Naive thymus-derived CD4-positive, alpha-beta T cell (primary cell): ENCODE measurements around the gene ABHD12. TPM values are rescaled to one million over a fixed set of nuclear protein-coding genes. Genes with fewer than 3 reads are reported as not detected.

Source experiments
- ATAC-seq: fragments of 150-1000 bp; cut with Tn5 transposase; 2 replicates; pipeline ENCODE4 v1.10.0; 2021; ENCODE audit warnings: mild to moderate bottlenecking, moderate library complexity
- CTCF ChIA-PET: fragments of 350-600 bp; sonication (Branson Sonifier 250); formaldehyde crosslinking; loops from one replicate; lab custom pipeline; 2021; ENCODE audit warnings: antibody characterized with exemption; lab: Charles Lee
- POLR2A ChIA-PET: fragments of 350-600 bp; sonication (Branson Sonifier 250); formaldehyde crosslinking; loops from one replicate; lab custom pipeline; 2021; ENCODE audit warnings: antibody characterized with exemption, inconsistent platforms; lab: Charles Lee
- DNase-seq, 9 donors: peaks; one replicate each; pipeline versions ENCODE4 v3.0.0 to v3.0.0-alpha.2; 2020 to 2022; ENCODE audit warnings: mixed read lengths in 1 of 9
- H3K27ac ChIP-seq: one replicate; pipeline ENCODE4 v1.7.0; 2013; ENCODE audit warnings: mild to moderate bottlenecking, low read depth, low read length, moderate library complexity
- H3K27me3 ChIP-seq, 2 donors: one replicate each; pipeline ENCODE4 v1.7.0; 2013; ENCODE audit warnings: low read length in 2 of 2, mild to moderate bottlenecking in 2 of 2, moderate library complexity in 2 of 2; ENCODE audit not compliant: control insufficient read depth in 2 of 2, insufficient read depth in 2 of 2
- H3K36me3 ChIP-seq, 3 experiments: 1 replicate in 2 of 3; 2 replicates in 1 of 3; pipeline ENCODE4 v1.7.0; 2013; ENCODE audit warnings: low read length in 3 of 3, mild to moderate bottlenecking in 3 of 3, moderate library complexity in 1 of 3; ENCODE audit not compliant: insufficient read depth in 3 of 3, control insufficient read depth in 2 of 3
- H3K4me1 ChIP-seq, 2 donors: one replicate each; pipeline ENCODE4 v1.7.0; 2013; ENCODE audit warnings: low read length in 2 of 2, mild to moderate bottlenecking in 2 of 2, moderate library complexity in 1 of 2; ENCODE audit not compliant: control insufficient read depth in 2 of 2, insufficient read depth in 2 of 2
- H3K4me3 ChIP-seq: 2 replicates; pipeline ENCODE4 v1.7.0; 2013; ENCODE audit warnings: mild to moderate bottlenecking, low read length
- H3K9me3 ChIP-seq, 3 experiments: 1 replicate in 2 of 3; 2 replicates in 1 of 3; pipeline ENCODE4 v1.7.0; 2013; ENCODE audit warnings: low read length in 3 of 3; ENCODE audit not compliant: control insufficient read depth in 2 of 3
- H3K27ac Mint-ChIP-seq, 9 donors: one replicate each; pipeline ENCODE4 v1.8.0; 2020 to 2022; ENCODE audit warnings: mixed read lengths in 9 of 9, mild to moderate bottlenecking in 8 of 9, moderate library complexity in 5 of 9, inconsistent platforms in 2 of 9
- H3K27me3 Mint-ChIP-seq, 5 donors: one replicate each; pipeline ENCODE4 v1.8.0; 2021 to 2022; ENCODE audit warnings: mixed read lengths in 5 of 5, mild to moderate bottlenecking in 1 of 5
- H3K36me3 Mint-ChIP-seq, 5 donors: one replicate each; pipeline ENCODE4 v1.8.0; 2020 to 2022; ENCODE audit warnings: mixed read lengths in 5 of 5, mild to moderate bottlenecking in 3 of 5, inconsistent platforms in 1 of 5
- H3K4me1 Mint-ChIP-seq, 7 donors: one replicate each; pipeline ENCODE4 v1.8.0; 2020 to 2022; ENCODE audit warnings: mixed read lengths in 7 of 7, mild to moderate bottlenecking in 3 of 7, inconsistent platforms in 1 of 7
- H3K4me3 Mint-ChIP-seq, 10 donors: one replicate each; pipeline ENCODE4 v1.8.0; 2020 to 2022; ENCODE audit warnings: mild to moderate bottlenecking in 10 of 10, mixed read lengths in 10 of 10, moderate library complexity in 6 of 10, inconsistent platforms in 2 of 10
- H3K9me3 Mint-ChIP-seq, 11 donors: one replicate each; pipeline ENCODE4 v1.8.0; 2020 to 2022; ENCODE audit warnings: mixed read lengths in 11 of 11, mild to moderate bottlenecking in 4 of 11, inconsistent platforms in 1 of 11, moderate library complexity in 1 of 11
- intact Hi-C, 2 donors: fragments of 100-400 bp; cut with micrococcal nuclease; formaldehyde crosslinking; loops; one replicate each; pipeline ENCODE4 v1.15.1; 2023
- polyA plus RNA-seq, 2 donors: library from polyadenylated mRNA; unstranded; fragments of 300-500 nt; fragmentation: Illumina TruSeq; gene quantifications; one replicate each; pipeline ENCODE4 v1.2.3, GENCODE V29; 2021
- total RNA-seq, 6 experiments: library from RNA in 5 of 6; stranded (reverse) in 5 of 6; gene quantifications; 1 replicate in 5 of 6; 2 replicates in 1 of 6; pipeline ENCODE4 v1.2.3 and lab custom pipeline; 2021 to 2026

The ABHD12 gene
- total and polyA plus RNA-seq, 7 experiments from 2014 or later, result 16.5 to 29.7 (median 24.1) TPM

GRCh38 chr20:25378189-25378883 is 12.3 kb downstream of the ABHD12 start:
- no peaks in the 10 kb centered on the region for H3K9me3 ChIP-seq
- ChIA-PET POLR2A (no interaction called here), CTCF (no interaction called here)
- H3K36me3 ChIP-seq, result peaks cover 0 to 6% (median 0%) of the 10 kb centered on the region in 3 experiments
- H3K9me3 Mint-ChIP-seq, result peaks cover 0 to 3% (median 0%) of the 10 kb centered on the region in 11 donors
- H3K27ac Mint-ChIP-seq, result peak overlapping the region in 1 of 9 donors; percentile 41
- H3K27me3 Mint-ChIP-seq, result no peaks in the 10 kb centered on the region
- H3K4me3 ChIP-seq, result no peak overlapping the region
- intact Hi-C loops, result no loop called here
- H3K36me3 Mint-ChIP-seq, result peaks cover 3 to 50% (median 25%) of the 10 kb centered on the region in 5 donors
- no peak overlapping the region for H3K27ac ChIP-seq
- no peaks in the 10 kb centered on the region for H3K27me3 ChIP-seq
- DNase-seq (no peak), ATAC-seq (no peak)
- H3K4me1 Mint-ChIP-seq, result peaks cover 18 to 45% (median 35%) of the 10 kb centered on the region in 7 donors
- H3K4me3 Mint-ChIP-seq, result no peak overlapping the region
- H3K4me1 ChIP-seq, result no peaks in the 10 kb centered on the region

- no peaks in the 10 kb centered on the region for H3K27me3 ChIP-seq
- H3K9me3 Mint-ChIP-seq, result peaks cover 0 to 3% (median 0%) of the 10 kb centered on the region in 11 donors
- H3K27me3 Mint-ChIP-seq, result no peaks in the 10 kb centered on the region
- H3K9me3 ChIP-seq, result no peaks in the 10 kb centered on the region
- H3K4me3 Mint-ChIP-seq, result no peak overlapping the region
- intact Hi-C loops, result no loop called here
- no peak overlapping the region for H3K4me3 ChIP-seq
- DNase-seq (no peak), ATAC-seq (no peak)
- POLR2A ChIA-PET, result interaction anchor here (0.7 kb wide), 1 partner anchor 58 kb away, joined by 4 read pairs; no protein-coding TSS in a partner anchor
- H3K36me3 ChIP-seq, result peaks cover 0 to 2% (median 0%) of the 10 kb centered on the region in 3 experiments
- no peak overlapping the region for H3K27ac Mint-ChIP-seq
- H3K27ac ChIP-seq, result no peak overlapping the region
- peaks cover 11 to 32% (median 29%) of the 10 kb centered on the region in 7 donors for H3K4me1 Mint-ChIP-seq
- no peaks in the 10 kb centered on the region for H3K4me1 ChIP-seq
- peaks cover 3 to 42% (median 29%) of the 10 kb centered on the region in 5 donors for H3K36me3 Mint-ChIP-seq
- CTCF ChIA-PET, result no interaction called here
These were observed 13.7 kb downstream of the ABHD12 start for GRCh38 chr20:25376886-25377285.

- H3K27me3 ChIP-seq, result no peaks in the 10 kb centered on the region
- H3K4me1 ChIP-seq, result no peaks in the 10 kb centered on the region
- POLR2A ChIA-PET, result no interaction called here
- H3K27ac ChIP-seq, result no peak overlapping the region
- peaks cover 3 to 44% (median 33%) of the 10 kb centered on the region in 5 donors for H3K36me3 Mint-ChIP-seq
- ATAC-seq (no peak), DNase-seq (no peak)
- no peak overlapping the region for H3K4me3 ChIP-seq
- CTCF ChIA-PET, result interaction anchor here (0.7 kb wide), 1 partner anchor 81 kb away, joined by 4 read pairs; no protein-coding TSS in a partner anchor
- H3K4me3 Mint-ChIP-seq, result no peak overlapping the region
- H3K9me3 ChIP-seq, result no peaks in the 10 kb centered on the region
- no peaks in the 10 kb centered on the region for H3K36me3 ChIP-seq
- H3K9me3 Mint-ChIP-seq, result peaks cover 0 to 3% (median 0%) of the 10 kb centered on the region in 11 donors
- intact Hi-C loops, result no loop called here
- no peak overlapping the region for H3K27ac Mint-ChIP-seq
- H3K4me1 Mint-ChIP-seq, result peaks cover 11 to 37% (median 28%) of the 10 kb centered on the region in 7 donors
- H3K27me3 Mint-ChIP-seq, result no peaks in the 10 kb centered on the region
These were observed 14.4 kb downstream of the ABHD12 start for GRCh38 chr20:25376236-25376635.

GRCh38 chr20:25374842-25375241 is 15.8 kb downstream of the ABHD12 start:
- Histone ChIP-seq H3K27ac (no peak overlapping the region), H3K4me1 (no peaks in the 10 kb centered on the region), H3K27me3 (no peaks in the 10 kb centered on the region), H3K9me3 (no peaks in the 10 kb centered on the region), H3K36me3 (no peaks in the 10 kb centered on the region), H3K4me3 (no peak overlapping the region)
- Mint-ChIP-seq H3K36me3 (peaks cover 3 to 37% (median 24%) of the 10 kb centered on the region in 5 donors), H3K27me3 (no peaks in the 10 kb centered on the region), H3K27ac (no peak overlapping the region), H3K4me3 (no peak overlapping the region), H3K9me3 (peaks cover 0 to 3% (median 0%) of the 10 kb centered on the region in 11 donors), H3K4me1 (peaks cover 5 to 29% (median 19%) of the 10 kb centered on the region in 7 donors)
- ATAC-seq, result no peak
- ChIA-PET POLR2A (no interaction called here), CTCF (no interaction called here)
- intact Hi-C loops, result no loop called here
- no peak for DNase-seq

GRCh38 chr20:25372584-25373336 is 17.9 kb downstream of the ABHD12 start:
- Mint-ChIP-seq H3K27ac (no peak overlapping the region), H3K9me3 (peaks cover 0 to 3% (median 0%) of the 10 kb centered on the region in 11 donors), H3K4me1 (peaks cover 0 to 15% (median 5%) of the 10 kb centered on the region in 7 donors), H3K27me3 (no peaks in the 10 kb centered on the region), H3K4me3 (no peak overlapping the region), H3K36me3 (peaks cover 3 to 46% (median 24%) of the 10 kb centered on the region in 5 donors)
- CTCF ChIA-PET, result no interaction called here
- peak; percentile 27 for ATAC-seq
- intact Hi-C loops, result no loop called here
- Histone ChIP-seq H3K4me3 (no peak overlapping the region), H3K36me3 (no peaks in the 10 kb centered on the region), H3K27ac (no peak overlapping the region), H3K9me3 (no peaks in the 10 kb centered on the region), H3K27me3 (no peaks in the 10 kb centered on the region), H3K4me1 (no peaks in the 10 kb centered on the region)
- no peak for DNase-seq
- POLR2A ChIA-PET, result no interaction called here

- H3K4me1 Mint-ChIP-seq, result peaks cover 0 to 12% (median 6%) of the 10 kb centered on the region in 7 donors
- CTCF ChIA-PET, result no interaction called here
These were observed 20.7 kb downstream of the ABHD12 start for GRCh38 chr20:25369971-25370370.

More at GRCh38 chr20:25369971-25370370, 20.7 kb downstream of the ABHD12 start:
- no peaks in the 10 kb centered on the region for H3K36me3 ChIP-seq
- H3K27me3 Mint-ChIP-seq, result no peaks in the 10 kb centered on the region
- no peak for DNase-seq
- no peak overlapping the region for H3K4me3 Mint-ChIP-seq
- H3K27me3 ChIP-seq, result no peaks in the 10 kb centered on the region
- POLR2A ChIA-PET, result interaction anchor here (0.7 kb wide), 1 partner anchor 16 kb away, joined by 3 read pairs; no protein-coding TSS in a partner anchor
- H3K9me3 Mint-ChIP-seq, result peaks cover 0 to 3% (median 0%) of the 10 kb centered on the region in 11 donors
- H3K4me1 ChIP-seq, result no peaks in the 10 kb centered on the region
- no peak overlapping the region for H3K4me3 ChIP-seq
- no peak overlapping the region for H3K27ac Mint-ChIP-seq
- intact Hi-C loops, result no loop called here
- ATAC-seq, result no peak
- no peaks in the 10 kb centered on the region for H3K9me3 ChIP-seq
- H3K27ac ChIP-seq, result no peak overlapping the region
- H3K36me3 Mint-ChIP-seq, result peaks cover 3 to 61% (median 31%) of the 10 kb centered on the region in 5 donors
